Neural cell (in vitro differentiated cells): ENCODE results near the gene TBC1D9B. TPM values are rescaled to one million over a fixed set of nuclear protein-coding genes. Genes with fewer than 3 reads are reported as not detected.

Experiments used
- H2AFZ ChIP-seq: fragments of 200-600, 300-800 bp; sonication (generic), shearing (Covaris generic); 2 replicates; pipeline ENCODE4 v1.6.0; 2014; ENCODE audit warnings: low read depth, mild to moderate bottlenecking, antibody characterized with exemption, low read length, moderate library complexity
- H3F3A ChIP-seq: fragments of 200-600 bp; shearing (Covaris generic); 2 replicates; pipeline ENCODE4 v1.6.1; 2016; ENCODE audit warnings: mild to moderate bottlenecking, moderate library complexity, mixed read lengths, antibody characterized with exemption, low read length; ENCODE audit not compliant: insufficient read depth, poor library complexity, severe bottlenecking
- H3K27ac ChIP-seq: fragments of 200-600, 300-800 bp; sonication (generic), shearing (Covaris generic); 2 replicates; pipeline ENCODE4 v1.5.1; 2014; ENCODE audit warnings: mild to moderate bottlenecking, low read length, moderate library complexity
- H3K27me3 ChIP-seq: fragments of 300-800, 200-600 bp; sonication (generic), shearing (Covaris generic); 2 replicates; pipeline ENCODE4 v1.6.0; 2014; ENCODE audit warnings: mild to moderate bottlenecking, low read depth, low read length, moderate library complexity; ENCODE audit not compliant: insufficient read depth
- H3K36me3 ChIP-seq: fragments of 300-800, 200-600 bp; sonication (generic), shearing (Covaris generic); 2 replicates; pipeline ENCODE4 v1.5.1; 2014; ENCODE audit warnings: mild to moderate bottlenecking, antibody characterized with exemption, low read length, moderate library complexity; ENCODE audit not compliant: insufficient read depth
- H3K4me2 ChIP-seq: fragments of 300-800, 200-600 bp; sonication (generic), shearing (Covaris generic); 2 replicates; pipeline ENCODE4 v1.6.0; 2014; ENCODE audit warnings: mild to moderate bottlenecking, low read length
- H3K4me3 ChIP-seq: fragments of 300-800, 200-600 bp; sonication (generic), shearing (Covaris generic); 2 replicates; pipeline ENCODE4 v1.5.1; 2014; ENCODE audit warnings: mild to moderate bottlenecking, low read length, moderate library complexity
- H3K79me2 ChIP-seq: fragments of 200-600 bp; shearing (Covaris generic); replicated peaks from 2 replicates; pipeline ENCODE4 v1.6.0; 2014; ENCODE audit warnings: mild to moderate bottlenecking, low read length, moderate library complexity; ENCODE audit not compliant: insufficient read depth
- H3K9ac ChIP-seq: fragments of 300-800, 200-600 bp; sonication (generic), shearing (Covaris generic); 2 replicates; pipeline ENCODE4 v1.6.1; 2016; ENCODE audit warnings: mild to moderate bottlenecking, low read length, mixed read lengths
- H3K9me2 ChIP-seq: fragments of 200-600 bp; shearing (Covaris generic); 2 replicates; pipeline ENCODE4 v1.6.1; 2016; ENCODE audit warnings: mild to moderate bottlenecking, low read length, mixed read lengths; ENCODE audit not compliant: insufficient read depth
- H3K9me3 ChIP-seq: fragments of 200-600, 300-800 bp; sonication (generic), shearing (Covaris generic); 2 replicates; pipeline ENCODE4 v1.6.1; 2016; ENCODE audit warnings: mild to moderate bottlenecking, mixed run types, low read length, moderate library complexity, mixed read lengths
- H4K20me1 ChIP-seq: fragments of 200-600 bp; shearing (Covaris generic); 2 replicates; pipeline ENCODE4 v1.6.1; 2016; ENCODE audit warnings: mild to moderate bottlenecking, mixed run types; ENCODE audit not compliant: insufficient read depth
- CTCF ChIP-seq: fragments of 450-650 bp; IDR thresholded peaks from 2 replicates; pipeline ENCODE4 v1.5.1; 2014; ENCODE audit warnings: antibody characterized with exemption, mild to moderate bottlenecking, moderate library complexity; ENCODE audit not compliant: poor library complexity, severe bottlenecking
- EP300 ChIP-seq: fragments of 450-650 bp; conservative IDR thresholded peaks from 2 replicates; pipeline ENCODE4 v1.6.1; 2014; ENCODE audit warnings: antibody characterized with exemption, mild to moderate bottlenecking, moderate library complexity; ENCODE audit not compliant: poor library complexity, severe bottlenecking
- EZH2 ChIP-seq: fragments of 200-600, 300-800 bp; shearing (Covaris generic), sonication (generic); IDR thresholded peaks from 2 replicates; pipeline ENCODE4 v1.6.1; 2014; ENCODE audit warnings: antibody characterized with exemption, low read length, borderline replicate concordance, mild to moderate bottlenecking; ENCODE audit not compliant: insufficient read depth, poor library complexity, severe bottlenecking
- MXI1 ChIP-seq: fragments of 450-650 bp; conservative IDR thresholded peaks from 2 replicates; pipeline ENCODE4 v1.6.1; 2014; ENCODE audit warnings: antibody characterized with exemption, mild to moderate bottlenecking; ENCODE audit not compliant: poor library complexity, severe bottlenecking
- POLR2AphosphoS5 ChIP-seq: IDR thresholded peaks from 2 replicates; pipeline ENCODE4 v1.6.1; 2012
- RAD21 ChIP-seq: fragments of 450-650 bp; conservative IDR thresholded peaks from 2 replicates; pipeline ENCODE4 v1.6.1; 2014; ENCODE audit warnings: antibody characterized with exemption, mild to moderate bottlenecking, moderate library complexity
- REST ChIP-seq: IDR thresholded peaks from 2 replicates; pipeline ENCODE4 v1.6.1; 2012; ENCODE audit warnings: borderline replicate concordance
- SMC3 ChIP-seq: fragments of 450-650 bp; conservative IDR thresholded peaks from 2 replicates; pipeline ENCODE4 v1.6.1; 2014; ENCODE audit warnings: antibody characterized with exemption, mild to moderate bottlenecking, moderate library complexity; ENCODE audit not compliant: poor library complexity
- TAF1 ChIP-seq: IDR thresholded peaks from 2 replicates; pipeline ENCODE4 v1.6.1; 2012; ENCODE audit warnings: low read depth
- polyA plus RNA-seq: library from polyadenylated mRNA; depleted of rRNA; stranded (reverse); fragments of >200 nt; gene quantifications from 2 replicates; pipeline ENCODE4 v1.2.3, GENCODE V29; 2014

The TBC1D9B gene
- polyA plus RNA-seq, 1 donor from 2014 or later: 50.7 TPM

- H3K9ac ChIP-seq: no peak overlapping the region
- no peaks in the 10 kb centered on the region for H3K27me3 ChIP-seq
- H3K9me2 ChIP-seq: no peaks in the 10 kb centered on the region
- H3K9me3 ChIP-seq: no peaks in the 10 kb centered on the region
- H3K4me2 ChIP-seq: no peak overlapping the region
- H3K27ac ChIP-seq: no peak overlapping the region
- no peaks in the 10 kb centered on the region for H3K79me2 ChIP-seq
- peaks cover 18% of the 10 kb centered on the region for H3K36me3 ChIP-seq
- TF ChIP-seq MXI1 (no peak), POLR2AphosphoS5 (no peak), REST (no peak), SMC3 (no peak), RAD21 (no peak), TAF1 (no peak), EP300 (no peak), CTCF (no peak), EZH2 (no peak)
- H3K4me3 ChIP-seq: no peak overlapping the region
- no peaks in the 10 kb centered on the region for H3F3A ChIP-seq
- no peaks in the 10 kb centered on the region for H4K20me1 ChIP-seq
- H2AFZ ChIP-seq: no peak overlapping the region
Observed at GRCh38 chr5:179953987-179954386, 46.3 kb upstream of the TBC1D9B start.

GRCh38 chr5:179936976-179937681, 29.4 kb upstream of the TBC1D9B start:
- Histone ChIP-seq H3K36me3 (peaks cover 3% of the 10 kb centered on the region), H3K27me3 (no peaks in the 10 kb centered on the region)

More at GRCh38 chr5:179936976-179937681, 29.4 kb upstream of the TBC1D9B start:
- Histone ChIP-seq H3K27ac (no peak overlapping the region), H3K9me3 (no peaks in the 10 kb centered on the region), H3K9me2 (no peaks in the 10 kb centered on the region), H3F3A (no peaks in the 10 kb centered on the region), H4K20me1 (no peaks in the 10 kb centered on the region), H3K4me2 (no peak overlapping the region), H3K79me2 (no peaks in the 10 kb centered on the region), H2AFZ (no peak overlapping the region), H3K9ac (no peak overlapping the region), H3K4me3 (no peak overlapping the region)
- no peak for TF ChIP-seq REST
